Hematopoietic multipotent progenitor cell treated with erythropoietin and hydrocortisone succinate and interleukin-3 and kit ligand, for 8 days (in vitro differentiated cells): Measurements from ENCODE around the gene DYSF.

Experiments used
- DNase-seq: peaks from one replicate; pipeline ENCODE4 v3.0.0-alpha.2; 2015

The DYSF gene

DNA sequence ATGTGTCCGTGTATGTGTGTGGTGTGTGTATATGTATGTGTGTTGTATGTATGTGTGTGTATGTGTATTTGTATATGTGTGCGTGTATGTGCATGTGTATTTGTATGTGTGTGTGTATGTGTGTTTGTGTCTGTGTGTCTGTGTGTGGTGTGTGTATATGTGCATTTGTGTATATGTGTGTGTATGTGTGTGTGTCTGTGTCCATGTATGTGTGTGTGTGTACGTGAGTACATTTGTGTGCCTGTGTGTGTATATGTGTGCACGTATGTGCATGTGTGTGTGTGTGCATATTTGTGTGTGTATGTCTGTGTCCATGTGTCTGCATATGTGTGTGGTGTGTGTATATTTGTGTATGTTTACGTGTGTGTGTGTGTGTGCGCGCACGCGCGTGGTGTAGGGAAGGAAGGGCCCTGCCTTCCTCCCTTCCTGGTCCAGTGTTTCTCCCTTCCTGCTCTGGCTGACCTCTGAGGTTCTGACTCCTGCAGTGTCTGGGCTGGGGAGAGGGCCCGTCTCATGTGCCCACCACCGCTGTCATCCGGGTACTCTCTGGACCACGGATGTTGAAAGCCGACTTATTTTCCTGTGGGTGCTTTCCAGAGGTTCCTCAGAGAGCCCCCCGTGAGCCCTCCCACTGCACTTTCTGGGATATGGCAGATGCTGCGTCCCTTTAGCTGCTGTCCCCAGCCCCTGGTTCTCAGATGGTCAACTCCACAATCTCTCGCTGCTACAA lies 209.5 kb downstream of the DYSF start:
- no peak for DNase-seq

DNA sequence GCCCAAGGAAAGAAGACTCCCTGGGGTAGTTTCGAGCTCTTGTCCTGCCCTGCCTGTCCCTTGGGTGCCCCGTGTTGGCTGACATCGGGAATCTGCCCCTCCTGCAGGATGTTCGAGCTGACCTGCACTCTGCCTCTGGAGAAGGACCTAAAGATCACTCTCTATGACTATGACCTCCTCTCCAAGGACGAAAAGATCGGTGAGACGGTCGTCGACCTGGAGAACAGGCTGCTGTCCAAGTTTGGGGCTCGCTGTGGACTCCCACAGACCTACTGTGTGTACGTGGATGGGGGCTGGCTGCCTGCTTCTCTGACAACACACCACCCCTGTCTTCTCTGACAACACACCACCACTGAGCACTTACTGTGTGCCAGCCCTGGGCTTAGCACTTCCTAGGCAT lies 210.8 kb downstream of the DYSF start:
- DNase-seq: no peak

DNA sequence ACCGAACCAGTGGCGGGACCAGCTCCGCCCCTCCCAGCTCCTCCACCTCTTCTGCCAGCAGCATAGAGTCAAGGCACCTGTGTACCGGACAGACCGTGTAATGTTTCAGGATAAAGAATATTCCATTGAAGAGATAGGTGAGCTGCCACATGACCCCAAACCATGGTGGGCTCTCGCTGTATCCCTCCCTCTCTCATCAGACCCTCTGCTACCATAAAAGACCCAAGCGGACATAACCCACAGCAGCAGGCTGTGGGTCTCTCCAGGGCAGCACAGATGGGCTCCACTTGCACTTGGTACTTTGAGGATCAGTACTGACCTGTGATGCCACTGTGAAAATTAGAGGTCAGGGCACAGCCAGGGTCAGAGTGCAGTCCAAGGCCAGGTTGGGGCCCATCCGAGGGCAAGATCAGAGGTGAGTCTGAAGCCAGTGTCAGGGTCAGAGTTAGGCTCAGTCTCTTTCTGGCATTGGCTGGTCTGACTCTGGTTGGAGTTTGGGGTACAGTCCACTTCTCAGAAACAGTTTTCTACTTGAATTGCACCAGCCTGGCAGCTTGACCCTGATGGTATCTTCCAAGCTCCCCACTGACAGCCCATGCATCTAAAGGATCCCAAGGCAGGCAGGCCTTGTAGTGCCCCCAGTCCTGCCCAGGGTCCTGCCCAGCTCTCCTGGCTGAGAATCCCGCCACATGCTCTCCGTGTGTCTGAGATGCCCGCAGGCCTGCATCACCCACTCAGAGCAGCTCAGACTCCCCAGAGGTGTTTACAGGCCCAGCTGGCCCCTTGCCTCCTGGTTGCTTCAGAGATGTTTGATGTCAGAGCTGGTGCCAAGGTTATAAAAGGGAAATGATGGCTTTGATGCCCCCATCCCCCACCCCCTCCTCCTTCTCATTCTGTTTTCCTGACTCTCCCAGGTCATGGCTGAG lies 212.1 kb downstream of the DYSF start:
- DNase-seq: no peak

DNA sequence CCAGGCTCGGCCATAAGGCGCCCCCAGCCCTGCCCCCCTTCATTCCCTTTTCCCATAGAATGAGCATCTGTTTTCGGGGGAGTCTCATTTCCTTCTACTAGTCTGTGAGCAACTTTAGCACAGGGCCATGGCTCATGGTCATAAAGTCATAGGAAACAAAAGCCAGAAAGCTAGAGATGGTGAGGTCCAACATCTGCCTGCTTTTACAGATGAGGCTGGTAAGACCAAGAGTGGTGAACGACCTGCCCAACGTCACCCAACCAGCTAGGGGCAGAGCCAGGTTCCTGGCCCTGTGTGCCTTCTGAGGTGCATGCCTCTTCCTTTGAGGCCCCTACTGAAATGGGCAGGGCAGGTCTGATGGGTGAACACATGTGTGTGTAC lies 212.7 kb downstream of the DYSF start:
- DNase-seq: no peak

DNA sequence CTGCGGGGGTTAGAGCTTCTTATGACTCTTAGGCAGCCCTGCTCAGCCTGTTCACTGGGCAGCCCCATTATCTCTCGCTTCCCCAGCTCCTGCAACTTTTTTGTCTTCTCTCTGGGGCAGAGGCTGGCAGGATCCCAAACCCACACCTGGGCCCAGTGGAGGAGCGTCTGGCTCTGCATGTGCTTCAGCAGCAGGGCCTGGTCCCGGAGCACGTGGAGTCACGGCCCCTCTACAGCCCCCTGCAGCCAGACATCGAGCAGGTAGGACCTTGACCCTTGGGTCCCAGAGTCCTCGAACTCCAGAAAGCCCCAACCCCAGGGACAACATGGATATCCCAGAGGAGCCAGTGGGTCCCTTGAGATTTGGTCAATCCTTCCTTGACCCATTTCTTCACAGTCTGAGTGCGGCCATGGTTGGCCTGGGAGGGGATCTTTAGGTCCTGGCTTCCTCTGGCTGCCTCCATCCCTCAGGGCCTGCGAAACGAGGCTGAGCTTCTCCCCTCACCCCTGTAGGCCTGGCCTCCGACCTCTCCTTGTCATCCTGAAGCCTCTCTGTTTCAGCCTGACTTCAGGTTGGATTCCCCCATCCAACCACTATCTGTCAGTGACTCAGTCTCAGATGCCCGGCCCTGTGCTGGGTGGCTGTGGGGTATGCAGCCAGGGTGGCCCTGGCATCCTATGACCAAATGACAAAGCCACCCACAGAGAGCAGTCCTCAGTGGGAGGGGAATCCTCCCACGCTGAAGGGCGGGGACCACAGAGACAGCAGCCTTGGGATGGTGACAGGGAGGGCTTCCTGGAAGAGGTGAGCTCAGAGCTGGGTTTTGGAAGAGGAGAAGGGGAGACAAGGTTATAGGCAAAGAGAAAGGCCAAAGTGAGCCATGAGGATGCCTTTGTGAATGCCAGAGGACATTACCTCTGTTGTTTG lies 214.2 kb downstream of the DYSF start:
- DNase-seq: no peak

DNA sequence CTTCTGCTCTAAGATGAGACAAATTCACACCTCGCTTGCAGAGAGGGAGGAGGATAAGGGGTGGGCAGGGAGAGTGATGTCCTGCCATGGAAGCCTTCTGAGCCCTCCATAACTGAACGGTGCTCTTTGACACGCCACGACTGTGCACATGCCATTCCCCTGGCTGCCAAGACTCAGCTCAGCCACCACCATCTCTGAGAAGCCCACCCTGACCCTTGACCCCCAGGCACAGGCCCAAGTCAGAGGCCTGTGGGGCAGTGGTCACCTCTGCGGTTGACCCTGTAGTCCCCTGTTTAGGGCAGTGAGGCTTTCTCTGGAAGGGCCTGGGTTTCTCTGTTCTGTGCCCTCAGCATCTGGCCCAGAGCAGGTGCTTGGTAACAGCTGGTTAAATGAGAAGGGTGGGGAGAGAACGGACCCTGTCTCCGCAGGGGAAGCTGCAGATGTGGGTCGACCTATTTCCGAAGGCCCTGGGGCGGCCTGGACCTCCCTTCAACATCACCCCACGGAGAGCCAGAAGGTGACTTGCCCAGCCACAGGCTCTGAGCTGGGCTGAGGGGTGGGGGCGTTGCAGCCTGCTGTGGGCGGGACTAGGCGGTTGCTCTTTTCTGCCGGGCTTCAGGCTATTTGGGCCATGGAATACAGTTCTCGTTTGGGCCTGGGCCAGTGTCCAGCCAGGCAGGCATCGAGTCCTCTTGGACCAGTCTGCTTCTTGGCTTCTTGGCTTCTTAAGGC lies 215.1 kb downstream of the DYSF start:
- no peak for DNase-seq

DNA sequence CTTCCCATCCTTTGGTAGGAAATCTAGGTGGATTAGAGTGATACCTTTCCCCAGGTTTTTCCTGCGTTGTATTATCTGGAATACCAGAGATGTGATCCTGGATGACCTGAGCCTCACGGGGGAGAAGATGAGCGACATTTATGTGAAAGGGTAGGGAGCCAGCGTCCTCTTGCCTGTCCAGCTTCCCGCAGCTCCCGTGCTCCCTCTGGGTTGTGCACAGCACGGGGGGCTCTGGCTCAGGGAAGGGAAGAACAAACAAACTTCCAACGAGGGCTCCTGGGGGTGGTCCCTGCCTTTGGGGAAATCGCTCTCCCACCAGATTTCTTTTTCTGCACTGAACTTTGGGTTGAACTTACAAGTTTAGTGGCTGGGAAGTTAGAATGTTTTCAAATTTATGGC lies 215.7 kb downstream of the DYSF start:
- no peak for DNase-seq

DNA sequence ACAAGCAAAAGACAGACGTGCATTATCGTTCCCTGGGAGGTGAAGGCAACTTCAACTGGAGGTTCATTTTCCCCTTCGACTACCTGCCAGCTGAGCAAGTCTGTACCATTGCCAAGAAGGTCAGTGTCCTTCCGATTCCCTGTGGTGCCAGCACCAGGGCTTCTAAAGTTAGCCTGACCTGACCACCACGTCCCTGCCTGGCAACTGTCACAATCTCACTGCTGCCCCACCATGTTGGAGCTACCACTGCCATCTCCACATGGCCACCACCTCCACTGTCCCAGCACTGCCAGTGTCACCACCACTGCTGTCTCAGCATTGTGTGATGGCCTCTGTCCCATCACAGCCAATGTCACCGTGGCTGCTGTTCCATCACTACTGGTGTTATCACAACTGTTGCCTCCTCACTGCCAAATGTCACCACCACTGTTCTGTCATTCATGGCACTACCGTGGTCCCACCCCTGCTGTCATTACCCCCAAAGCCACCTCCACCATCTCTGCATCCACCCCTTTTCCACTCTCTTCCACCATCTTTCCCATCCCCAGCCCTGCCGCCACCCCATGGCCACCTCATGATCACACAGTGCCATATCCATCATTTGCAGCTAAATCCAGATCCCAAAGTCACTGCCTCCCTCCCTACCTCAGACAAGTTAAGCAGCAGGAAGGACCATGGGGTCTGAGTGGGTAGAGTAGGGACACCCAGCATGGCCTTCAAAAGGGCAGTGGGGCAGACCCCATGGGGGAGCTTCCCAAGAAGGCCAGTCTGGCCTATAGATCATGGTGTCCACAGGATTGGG lies 216.5 kb downstream of the DYSF start:
- DNase-seq: no peak

DNA sequence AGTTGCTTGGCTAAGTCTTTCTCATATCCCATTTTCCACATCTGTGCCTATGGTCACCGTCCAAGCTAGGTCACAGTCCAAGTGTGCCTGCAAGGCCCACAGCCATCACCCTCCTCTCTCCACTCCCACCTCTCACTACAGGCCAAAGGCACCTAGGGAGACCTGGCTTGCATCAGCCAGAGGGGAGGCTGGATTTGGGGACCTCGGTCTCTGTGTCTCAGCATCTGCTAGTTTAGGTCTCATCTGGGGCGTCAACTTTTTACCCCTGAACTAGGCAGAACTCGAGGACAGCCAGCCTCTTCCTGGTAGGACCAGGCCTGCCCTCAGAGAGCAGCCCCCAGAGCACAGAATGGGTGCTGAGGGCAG lies 217.1 kb downstream of the DYSF start:
- DNase-seq: no peak

DNA sequence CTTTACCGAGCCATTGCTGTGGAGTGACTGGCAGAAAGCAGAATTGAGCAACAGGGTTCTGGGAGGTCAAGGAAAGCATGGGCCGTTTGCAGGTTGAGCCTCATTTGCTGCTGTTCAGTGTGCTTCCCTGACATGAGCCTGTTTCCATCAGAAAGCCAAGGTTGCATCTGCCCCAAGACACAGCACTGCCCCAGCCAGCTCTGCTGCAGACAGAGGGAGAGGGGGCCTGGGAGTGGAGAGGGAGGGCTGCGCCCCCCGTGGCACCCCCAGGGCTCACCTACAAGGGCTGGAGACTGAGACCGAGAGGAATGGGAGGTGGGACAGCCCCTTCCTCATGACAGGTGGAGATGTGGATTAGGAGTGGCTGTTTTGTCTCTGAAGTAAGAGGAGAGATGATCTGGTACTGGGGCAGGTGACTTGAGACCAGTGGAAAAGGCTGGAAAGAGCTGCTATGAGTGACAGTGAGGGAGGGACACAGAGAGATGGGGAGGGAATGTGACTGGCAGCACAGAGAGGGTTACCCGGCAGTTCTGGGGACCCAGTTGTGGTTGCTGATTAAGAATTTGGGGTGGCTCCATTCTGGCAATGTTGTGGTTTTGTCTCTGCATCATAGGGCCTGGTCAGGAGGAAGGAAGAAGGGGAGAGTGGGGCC lies 218.0 kb downstream of the DYSF start:
- DNase-seq: no peak

DNA sequence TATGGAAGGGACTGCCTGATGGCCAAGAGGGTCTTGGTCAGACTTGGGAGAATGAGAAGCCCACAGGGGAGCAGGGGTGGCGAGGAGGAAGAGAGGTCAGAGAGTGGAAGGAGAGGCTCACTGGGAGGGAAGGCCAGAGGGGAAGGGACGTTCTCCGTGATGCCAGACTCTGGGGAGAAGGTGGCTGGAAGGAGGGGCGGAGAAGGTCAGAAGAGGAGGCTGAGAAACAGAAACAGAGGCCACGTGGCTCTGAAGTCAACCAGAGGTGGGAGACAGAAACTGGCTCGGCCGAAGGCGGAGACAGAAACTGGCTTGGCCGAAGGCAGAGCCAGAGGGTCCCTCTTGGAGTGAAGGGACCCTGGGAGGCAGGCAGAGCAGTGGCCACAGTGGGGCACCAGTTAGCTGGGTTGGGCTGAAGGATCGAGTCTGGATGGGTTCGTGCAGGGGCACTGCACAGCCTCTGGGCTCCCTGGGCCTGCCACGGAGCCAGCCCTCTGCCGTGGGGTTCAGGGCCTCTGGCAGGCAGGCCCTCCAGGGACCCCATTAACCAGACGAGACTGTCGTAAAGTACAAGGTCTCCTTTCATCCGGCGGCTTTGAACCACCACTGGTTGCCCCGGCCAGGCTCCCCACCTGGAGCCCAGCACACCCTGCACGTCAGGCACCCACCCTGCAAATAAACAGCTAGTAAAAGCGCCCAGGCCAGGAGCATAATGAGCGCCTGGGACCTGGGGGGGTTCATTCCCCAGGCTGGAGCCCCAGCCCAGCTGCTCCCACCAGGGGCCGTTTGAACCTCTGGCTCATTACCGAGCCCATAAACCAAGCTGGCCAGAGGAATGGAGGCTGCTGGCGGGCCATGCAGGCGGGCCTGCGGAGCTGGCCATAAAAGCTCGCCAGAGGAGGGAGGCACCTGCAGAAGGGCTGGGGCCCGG lies 218.8 kb downstream of the DYSF start:
- DNase-seq: no peak

DNA sequence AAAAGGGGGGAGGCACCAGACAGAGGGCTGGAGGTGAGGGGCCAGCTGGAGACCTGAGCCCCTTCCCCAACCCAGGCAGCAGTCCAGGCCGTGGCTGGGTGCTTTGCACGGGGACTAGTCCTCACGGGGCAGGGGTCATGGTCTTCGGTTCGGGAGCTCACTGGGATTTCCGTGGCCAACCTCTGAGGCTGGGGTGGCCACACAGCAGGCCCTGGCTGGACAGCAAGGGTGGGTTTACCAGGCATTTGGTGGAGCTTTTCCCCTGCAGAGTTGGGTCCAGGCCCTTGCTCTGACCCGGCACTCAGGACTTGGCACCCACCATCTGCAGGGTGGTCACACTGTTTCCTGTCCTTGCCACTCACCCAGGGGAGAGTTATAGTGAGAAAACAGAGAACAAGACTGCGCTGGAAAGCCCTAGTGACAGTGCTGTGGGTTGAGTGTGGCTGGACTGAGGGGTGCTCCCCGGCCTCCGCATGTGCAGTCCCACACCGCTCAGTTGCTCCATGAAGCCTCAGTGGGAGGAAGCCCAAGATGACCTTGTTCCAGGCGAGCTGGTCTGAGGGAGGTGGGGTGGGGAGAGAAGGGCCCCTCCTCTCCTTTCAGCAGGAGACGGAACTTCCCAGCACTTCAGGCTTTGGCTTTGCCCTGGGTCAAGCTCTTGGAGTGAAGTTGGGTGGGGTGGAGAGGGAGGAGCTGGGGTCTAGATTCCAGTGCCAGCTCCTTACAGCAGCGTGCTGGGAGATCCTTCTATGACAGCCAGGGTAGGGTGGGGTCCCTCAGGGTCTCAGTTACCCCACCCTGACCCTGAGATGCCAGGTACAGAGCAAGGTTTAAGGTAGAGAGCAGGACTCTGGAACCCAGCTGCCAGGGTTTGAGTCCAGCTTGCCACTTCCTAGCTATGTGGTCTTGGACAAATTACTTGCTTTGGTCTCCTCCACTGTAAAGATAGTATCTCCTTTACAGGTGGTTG lies 219.8 kb downstream of the DYSF start:
- no peak for DNase-seq

DNA sequence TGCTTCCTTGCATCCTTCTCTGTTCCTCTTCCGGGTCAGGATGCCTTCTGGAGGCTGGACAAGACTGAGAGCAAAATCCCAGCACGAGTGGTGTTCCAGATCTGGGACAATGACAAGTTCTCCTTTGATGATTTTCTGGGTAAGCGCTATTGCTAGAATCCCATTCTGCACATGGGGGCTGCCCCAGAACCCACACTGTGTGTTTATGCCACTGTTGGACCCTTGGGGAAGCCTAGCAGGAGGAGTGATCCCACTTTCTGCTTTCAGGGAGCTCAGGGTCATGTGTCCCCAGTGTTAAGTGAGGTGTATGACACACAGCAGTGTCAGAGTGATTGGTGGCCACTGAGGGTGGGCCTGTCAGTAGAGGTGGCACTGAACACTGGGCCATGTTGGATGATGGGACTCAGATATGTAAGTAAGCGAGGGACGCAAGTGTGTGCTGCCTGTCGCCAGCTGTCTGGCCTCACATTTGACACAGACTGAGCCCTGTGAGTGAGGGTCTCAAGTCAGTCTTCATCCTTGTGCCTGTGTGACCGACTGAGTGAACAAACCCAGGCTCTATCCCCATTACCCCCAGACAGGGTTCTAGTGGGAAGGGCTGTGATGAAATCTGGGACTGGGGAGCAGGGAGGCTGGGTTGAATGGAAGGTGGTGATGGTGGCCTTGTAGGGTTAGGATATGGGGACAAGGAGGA lies 220.9 kb downstream of the DYSF start:
- no peak for DNase-seq

DNA sequence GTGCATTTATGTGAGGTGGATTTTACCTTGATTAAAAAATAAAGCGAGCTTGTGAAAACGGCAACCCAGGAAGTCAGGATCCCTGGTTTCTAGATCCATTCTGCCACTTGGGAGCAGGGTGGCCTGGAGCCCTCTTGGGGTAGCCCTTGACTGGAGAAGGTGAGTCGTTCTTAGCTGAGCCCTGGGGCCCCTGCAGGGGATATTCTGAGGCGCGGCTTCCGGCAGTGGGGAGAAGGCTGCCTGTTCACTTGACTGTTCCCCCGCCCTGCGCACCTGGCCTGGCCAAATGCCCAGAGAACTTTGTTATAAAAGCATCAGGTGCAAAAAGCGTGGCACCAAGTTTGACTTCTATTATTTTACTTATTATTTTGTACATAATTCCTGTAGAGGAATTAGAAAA lies 221.9 kb downstream of the DYSF start:
- no peak for DNase-seq

DNA sequence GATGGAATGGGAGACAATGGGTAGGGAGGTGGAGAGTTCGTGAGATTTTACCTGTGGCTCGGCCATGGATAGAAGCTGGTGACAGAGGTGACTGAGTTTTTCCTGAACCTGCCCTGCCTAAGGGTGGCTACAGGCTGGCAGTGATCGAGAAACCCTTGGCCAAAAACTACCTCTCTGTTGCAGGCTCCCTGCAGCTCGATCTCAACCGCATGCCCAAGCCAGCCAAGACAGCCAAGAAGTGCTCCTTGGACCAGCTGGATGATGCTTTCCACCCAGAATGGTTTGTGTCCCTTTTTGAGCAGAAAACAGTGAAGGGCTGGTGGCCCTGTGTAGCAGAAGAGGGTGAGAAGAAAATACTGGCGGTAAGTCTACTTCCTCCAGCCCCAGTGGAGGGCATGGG lies 225.5 kb downstream of the DYSF start:
- no peak for DNase-seq

DNA sequence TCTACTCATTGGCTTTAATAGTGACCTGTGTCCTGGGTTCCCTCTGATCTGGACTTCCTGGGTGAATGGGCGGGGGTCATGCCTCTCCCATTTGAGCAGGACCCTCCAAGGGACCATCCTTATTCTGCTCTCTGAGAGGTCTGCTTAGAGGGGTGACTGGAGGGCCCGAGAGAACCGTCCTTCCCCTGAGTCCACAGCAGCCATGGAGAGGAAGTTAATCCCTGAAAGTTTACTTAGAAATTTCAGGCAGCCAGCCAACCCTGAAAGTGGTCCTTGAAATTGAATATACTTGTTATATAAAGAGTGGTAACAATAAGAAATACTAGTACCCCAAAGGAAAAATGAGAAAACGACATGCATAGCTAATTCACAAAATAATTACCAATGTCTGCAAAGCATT lies 226.1 kb downstream of the DYSF start:
- DNase-seq: no peak

DNA sequence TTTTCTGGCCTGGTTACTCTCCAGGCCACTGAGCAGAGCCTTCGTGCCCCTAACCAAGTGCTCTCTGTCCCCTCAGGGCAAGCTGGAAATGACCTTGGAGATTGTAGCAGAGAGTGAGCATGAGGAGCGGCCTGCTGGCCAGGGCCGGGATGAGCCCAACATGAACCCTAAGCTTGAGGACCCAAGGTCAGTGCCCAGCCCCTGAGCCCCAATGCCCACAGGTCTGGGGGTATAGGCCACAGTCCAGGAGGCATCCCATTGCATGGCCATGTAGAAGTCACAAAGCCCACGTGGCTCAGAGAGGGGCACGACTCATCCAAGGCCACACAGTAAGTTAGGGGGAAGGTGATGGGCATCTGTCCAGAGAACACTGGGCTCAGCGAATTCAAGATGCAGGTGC lies 227.6 kb downstream of the DYSF start:
- DNase-seq: no peak

DNA sequence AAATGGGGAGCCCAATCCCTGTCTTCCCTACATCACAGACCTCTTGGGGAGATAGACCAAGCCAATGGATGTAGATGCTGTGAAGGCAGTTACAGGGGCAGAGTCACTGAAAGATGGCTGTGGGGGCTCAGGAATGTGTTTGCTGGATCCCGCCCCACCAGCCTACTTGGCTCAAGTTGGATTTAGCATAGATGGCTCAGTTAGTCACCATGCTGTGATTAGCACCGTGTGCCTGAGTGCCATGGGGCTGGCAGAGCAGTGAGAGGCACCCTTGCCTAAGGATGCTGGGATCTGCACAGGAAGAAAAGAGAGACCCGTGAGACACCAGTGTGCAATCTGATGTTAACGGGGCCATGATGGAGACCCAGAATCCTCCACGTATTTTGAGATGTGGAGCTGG lies 228.3 kb downstream of the DYSF start:
- no peak for DNase-seq
